ENCODE data around the gene PLCD3. TPM values are rescaled to one million over a fixed set of nuclear protein-coding genes. Genes with fewer than 3 reads are reported as not detected.

The PLCD3 gene
- total RNA-seq, 2 experiments from 2014 or later: 3.9 to 6.6 TPM

DNA sequence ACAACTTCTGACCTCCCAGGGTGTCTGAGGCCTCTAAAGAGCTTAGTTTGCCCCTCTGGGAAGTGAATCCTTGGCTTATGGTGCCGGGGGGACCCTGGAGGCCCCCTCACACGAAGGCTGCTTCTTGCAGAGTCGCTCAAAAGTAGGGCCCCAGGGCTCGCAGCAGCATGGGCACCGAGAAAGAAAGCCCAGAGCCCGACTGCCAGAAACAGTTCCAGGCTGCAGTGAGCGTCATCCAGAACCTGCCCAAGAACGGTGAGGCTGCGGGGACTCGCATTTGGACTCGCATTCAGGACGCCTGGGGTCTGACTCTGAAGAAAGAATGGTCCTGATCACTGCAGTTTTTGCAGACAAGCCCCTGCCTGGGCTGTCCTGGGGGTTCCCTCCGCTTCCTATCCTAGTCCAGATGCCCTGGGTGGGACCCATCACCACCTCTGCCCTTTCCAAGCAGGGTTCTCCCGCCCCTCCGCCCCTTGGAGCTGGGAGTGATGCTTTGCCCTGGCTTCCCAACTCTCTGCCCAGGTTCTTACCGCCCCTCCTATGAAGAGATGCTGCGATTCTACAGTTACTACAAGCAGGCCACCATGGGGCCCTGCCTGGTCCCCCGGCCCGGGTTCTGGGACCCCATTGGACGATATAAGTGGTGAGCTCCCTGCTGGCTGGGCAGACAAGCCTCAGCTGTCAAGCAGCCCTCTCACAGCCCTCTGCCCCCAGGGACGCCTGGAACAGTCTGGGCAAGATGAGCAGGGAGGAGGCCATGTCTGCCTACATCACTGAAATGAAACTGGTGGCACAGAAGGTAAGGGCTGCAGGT, 3.9 kb upstream of the PLCD3 start:
- peak overlapping the region; percentile 88 for H3K4me3 Mint-ChIP-seq
- H3K36me3 Mint-ChIP-seq (ENCODE audit: low read depth): no peaks in the 10 kb centered on the region
- CTCF ChIA-PET: interaction anchor here (0.6 to 6.1 kb wide), 98 partner anchors 9 to 813 kb away, joined by 3 to 369 read pairs (median 5); partner anchors contain the start of genes FMNL1, HEXIM1, HEXIM2 and MAP3K14
- no peaks in the 10 kb centered on the region for H3K9me3 Mint-ChIP-seq
- peaks cover 15% of the 10 kb centered on the region for H3K4me1 Mint-ChIP-seq (ENCODE audit: low read depth)
- TF ChIP-seq, protein P1, sequence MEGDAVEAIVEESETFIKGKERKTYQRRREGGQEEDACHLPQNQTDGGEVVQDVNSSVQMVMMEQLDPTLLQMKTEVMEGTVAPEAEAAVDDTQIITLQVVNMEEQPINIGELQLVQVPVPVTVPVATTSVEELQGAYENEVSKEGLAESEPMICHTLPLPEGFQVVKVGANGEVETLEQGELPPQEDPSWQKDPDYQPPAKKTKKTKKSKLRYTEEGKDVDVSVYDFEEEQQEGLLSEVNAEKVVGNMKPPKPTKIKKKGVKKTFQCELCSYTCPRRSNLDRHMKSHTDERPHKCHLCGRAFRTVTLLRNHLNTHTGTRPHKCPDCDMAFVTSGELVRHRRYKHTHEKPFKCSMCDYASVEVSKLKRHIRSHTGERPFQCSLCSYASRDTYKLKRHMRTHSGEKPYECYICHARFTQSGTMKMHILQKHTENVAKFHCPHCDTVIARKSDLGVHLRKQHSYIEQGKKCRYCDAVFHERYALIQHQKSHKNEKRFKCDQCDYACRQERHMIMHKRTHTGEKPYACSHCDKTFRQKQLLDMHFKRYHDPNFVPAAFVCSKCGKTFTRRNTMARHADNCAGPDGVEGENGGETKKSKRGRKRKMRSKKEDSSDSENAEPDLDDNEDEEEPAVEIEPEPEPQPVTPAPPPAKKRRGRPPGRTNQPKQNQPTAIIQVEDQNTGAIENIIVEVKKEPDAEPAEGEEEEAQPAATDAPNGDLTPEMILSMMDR (IDR thresholded peaks at IDR 0.05): no peak
- intact Hi-C loops (cut with micrococcal nuclease): loop anchor here (1.0 to 2.0 kb wide), 2 partner anchors 13 to 61 kb away; partner anchors contain the start of gene HEXIM1
- DNase-seq: peak; percentile 13
- H3K27ac Mint-ChIP-seq: peak overlapping the region; percentile 86
- no peak for ATAC-seq
- no peaks in the 10 kb centered on the region for H3K27me3 Mint-ChIP-seq
- POLR2A ChIA-PET: interaction anchor here (0.6 to 3.9 kb wide), 7 partner anchors 8 to 178 kb away, joined by 3 to 64 read pairs (median 4); partner anchors contain the start of gene HEXIM1

DNA sequence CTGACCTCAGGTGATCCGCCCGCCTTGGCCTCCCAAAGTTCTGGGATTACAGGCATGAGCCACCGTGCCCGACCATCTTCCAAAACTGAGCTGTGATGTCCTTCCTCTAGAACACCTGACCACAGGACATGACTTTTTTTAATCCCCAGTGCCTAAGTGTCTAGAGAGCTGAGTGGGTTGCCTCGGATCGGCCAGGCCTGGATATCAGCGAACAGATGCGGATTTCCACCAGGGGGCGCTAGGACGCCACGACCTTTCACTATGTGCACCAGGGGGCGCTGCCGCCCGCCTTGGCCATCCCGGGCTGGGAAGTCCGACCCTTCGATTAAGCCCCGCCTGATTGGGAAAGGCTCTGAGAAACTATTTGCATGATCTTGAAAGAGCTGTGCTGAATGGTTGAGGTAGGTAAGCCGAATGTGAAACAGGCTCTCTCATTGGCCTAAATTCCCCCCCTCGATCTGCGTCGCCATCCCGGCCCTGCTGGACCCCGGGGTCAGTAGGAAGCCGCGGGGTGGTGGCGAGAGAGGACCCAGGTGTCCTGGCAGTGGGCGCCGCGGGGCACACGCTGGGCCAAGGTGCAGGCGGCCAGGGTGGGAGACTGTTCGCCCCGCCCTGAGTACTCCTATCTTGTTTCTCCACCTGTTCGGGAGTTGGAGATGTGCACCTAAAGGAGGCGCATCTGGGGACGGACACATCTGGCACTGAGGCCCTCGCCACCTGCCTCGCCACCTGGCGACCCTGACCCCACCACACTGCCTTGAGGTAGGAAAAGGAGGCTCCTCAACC, 3.1 kb upstream of the PLCD3 start, which contains the start of gene ACBD4:
Gene ACBD4 (plus strand): TSS at position 496 of the 786 bp plus-strand sequence. CDS start 458 bp downstream, outside the sequence.
- ChIA-PET POLR2A (interaction anchor here (0.6 to 3.9 kb wide), 9 partner anchors 8 to 178 kb away, joined by 3 to 64 read pairs (median 4); partner anchors contain the start of gene HEXIM1), CTCF (interaction anchor here (0.6 to 6.1 kb wide), 101 partner anchors 8 to 814 kb away, joined by 3 to 369 read pairs (median 5); partner anchors contain the start of genes FMNL1, HEXIM1, HEXIM2 and MAP3K14)
- no peaks in the 10 kb centered on the region for H3K36me3 Mint-ChIP-seq (ENCODE audit: low read depth)

DNA sequence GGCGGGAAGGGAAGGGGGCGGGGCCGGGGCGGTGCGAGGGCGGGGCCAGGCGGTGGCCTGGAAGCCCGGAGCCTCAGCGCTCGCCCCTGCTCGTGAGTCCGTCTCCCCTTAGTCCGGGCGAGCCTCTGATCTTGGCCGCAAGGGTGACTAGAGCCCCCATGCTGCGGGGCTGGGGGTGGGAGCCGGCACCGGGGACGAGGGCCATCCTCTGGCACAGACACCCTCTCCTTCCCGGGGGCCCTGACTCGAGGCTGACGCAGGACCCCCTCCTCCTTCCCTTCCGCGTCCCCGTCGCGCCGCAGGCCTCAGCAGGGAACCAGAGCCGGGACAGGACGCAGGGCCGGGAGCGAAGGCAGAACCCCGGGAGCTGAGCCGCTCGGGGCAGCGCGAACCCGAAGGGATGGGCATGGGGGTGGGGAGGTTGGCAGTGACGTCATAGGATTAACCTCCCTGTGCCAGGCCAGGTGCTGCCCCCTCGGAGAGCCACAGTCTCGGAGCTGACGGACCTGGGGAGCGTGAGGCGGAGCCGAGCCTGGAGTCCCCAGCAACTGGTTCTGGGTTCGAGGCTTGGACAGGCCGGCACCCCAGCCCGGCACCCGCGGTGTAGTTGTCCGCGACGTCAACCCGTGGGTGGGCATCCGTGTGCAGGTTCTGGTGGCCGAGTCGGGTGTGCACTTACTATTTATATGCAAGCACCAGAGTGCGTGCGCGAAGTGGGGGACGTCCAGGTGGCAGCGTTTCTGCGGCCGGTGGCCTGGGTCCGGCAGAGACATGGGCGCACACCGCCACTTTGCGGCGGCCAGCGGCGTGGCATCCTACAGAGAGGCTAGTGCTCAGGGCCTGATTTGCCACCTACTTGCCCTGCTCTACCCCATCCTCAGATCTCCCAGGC, 503 bp upstream of the PLCD3 start:
- H3K9me3 Mint-ChIP-seq: no peaks in the 10 kb centered on the region
- no peaks in the 10 kb centered on the region for H3K27me3 Mint-ChIP-seq
- DNase-seq (peak; percentile 75), ATAC-seq (peak; percentile 56)
- CTCF ChIA-PET: interaction anchor here (0.7 to 6.1 kb wide), 10 partner anchors 9 to 231 kb away, joined by 3 to 369 read pairs (median 4); partner anchors contain the start of gene HEXIM1
- no peaks in the 10 kb centered on the region for H3K36me3 Mint-ChIP-seq (ENCODE audit: low read depth)
- intact Hi-C loops (cut with micrococcal nuclease): no loop called here
- POLR2A ChIA-PET: interaction anchor here (0.9 to 1.6 kb wide), 2 partner anchors 8 to 16 kb away, joined by 4 to 8 read pairs; partner anchors contain the start of gene HEXIM1
- peaks cover 12% of the 10 kb centered on the region for H3K4me1 Mint-ChIP-seq (ENCODE audit: low read depth)
- H3K27ac Mint-ChIP-seq: peak overlapping the region; percentile 79
- H3K4me3 Mint-ChIP-seq: peak overlapping the region; percentile 85
- TF ChIP-seq, protein P1 (IDR thresholded peaks at IDR 0.05): peak; percentile 78

More for the DNA sequence above, 3.1 kb upstream of the PLCD3 start, which contains the start of gene ACBD4:
- TF ChIP-seq, protein P1 (IDR thresholded peaks at IDR 0.05): peak; percentile 100
- Mint-ChIP-seq H3K4me3 (peak within 1 kb of the TSS; percentile 88), H3K27ac (peak within 1 kb of the TSS; percentile 86), H3K27me3 (no peaks in the 10 kb centered on the region), H3K4me1 (ENCODE audit: low read depth) (peaks cover 12% of the 10 kb centered on the region), H3K9me3 (no peaks in the 10 kb centered on the region)
- intact Hi-C loops (cut with micrococcal nuclease): loop anchor here (1.0 to 2.0 kb wide), 2 partner anchors 13 to 62 kb away; partner anchors contain the start of gene HEXIM1
- peak; percentile 98 for DNase-seq
- peak; percentile 89 for ATAC-seq

DNA sequence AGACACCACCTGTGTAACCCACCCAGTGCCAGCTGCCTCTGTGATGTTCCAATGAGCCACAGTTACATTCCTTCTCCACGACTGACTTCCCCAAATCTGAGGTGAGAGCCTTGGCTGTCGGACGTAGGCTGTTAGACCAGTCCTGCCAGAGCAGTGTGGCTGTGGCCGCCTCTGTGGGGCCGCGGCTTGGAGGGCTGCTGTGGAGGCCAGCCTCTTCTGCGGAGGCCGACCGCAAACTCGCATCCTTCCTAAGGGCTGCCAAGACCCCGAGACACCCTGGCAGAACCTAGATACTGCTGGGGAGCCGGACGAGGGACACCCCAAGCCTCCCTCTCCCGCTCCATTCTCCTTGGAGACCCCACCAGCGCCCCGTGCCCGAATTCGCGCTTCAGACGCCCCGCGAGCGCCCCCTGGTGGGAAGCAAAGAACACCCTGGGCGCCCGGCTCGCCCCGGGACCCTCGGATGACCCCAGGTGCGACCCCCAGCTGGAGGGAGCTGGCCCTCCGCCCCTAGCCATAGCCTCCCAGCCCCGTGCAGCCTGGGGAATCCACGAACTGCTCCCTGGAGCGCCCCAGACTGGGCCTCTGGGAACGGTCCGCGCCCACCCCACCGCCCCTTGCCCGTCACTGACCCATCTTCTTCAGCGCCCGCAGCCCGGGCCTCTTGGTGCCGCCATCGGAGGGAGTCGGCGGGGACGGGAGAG, 547 bp downstream of the PLCD3 start:
- Mint-ChIP-seq H3K9me3 (no peaks in the 10 kb centered on the region), H3K36me3 (ENCODE audit: low read depth) (no peaks in the 10 kb centered on the region), H3K27me3 (no peaks in the 10 kb centered on the region), H3K4me1 (ENCODE audit: low read depth) (peaks cover 12% of the 10 kb centered on the region), H3K27ac (no peak overlapping the region), H3K4me3 (peak overlapping the region; percentile 85)
- ChIA-PET POLR2A (interaction anchor here (0.9 to 1.6 kb wide), 2 partner anchors 10 to 17 kb away, joined by 3 to 8 read pairs; partner anchors contain the start of gene HEXIM1), CTCF (interaction anchor here (0.6 to 6.1 kb wide), 9 partner anchors 8 to 441 kb away, joined by 3 to 369 read pairs (median 4); partner anchors contain the start of gene HEXIM1)
- peak; percentile 57 for DNase-seq
- TF ChIP-seq, protein P1 (IDR thresholded peaks at IDR 0.05): peak; percentile 100
- intact Hi-C loops (cut with micrococcal nuclease): no loop called here
- peak; percentile 1 for ATAC-seq

Data from activated CD8-positive, alpha-beta T cell treated with anti-CD3 and anti-CD28 coated beads for 36 hours (primary cell).